GM12873 (cell line): ENCODE measurements around the gene SSBP2.

Experiments
- TF ChIP-seq, protein P1 (sequence below): IDR thresholded peaks from 2 replicates; pipeline ENCODE4 v1.5.1; 2012; ENCODE audit warnings: low read depth, mild to moderate bottlenecking, moderate library complexity, low read length, control low read depth; ENCODE audit not compliant: insufficient read depth; ENCODE audit errors: missing control alignments

Gene SSBP2

DNA sequence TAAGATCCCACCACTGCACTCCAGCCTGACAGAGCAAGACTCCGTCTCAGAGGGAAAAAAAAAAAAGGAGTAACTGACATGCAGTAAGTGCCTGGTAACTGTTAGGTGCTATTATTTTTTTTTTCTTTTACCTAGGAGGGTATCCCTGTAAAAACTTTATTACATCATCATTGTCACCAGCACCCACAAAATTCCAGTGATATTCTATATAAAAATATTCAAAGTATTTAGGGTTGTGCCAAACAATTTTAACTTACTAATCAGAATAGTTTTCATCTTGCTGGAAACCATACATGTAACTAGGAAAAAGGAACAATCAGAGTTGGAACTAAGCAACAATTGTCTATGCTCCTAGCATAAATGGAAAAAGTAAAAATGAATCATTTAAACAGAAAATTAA lies 112.4 kb downstream of the SSBP2 start:
- TF ChIP-seq, protein P1, sequence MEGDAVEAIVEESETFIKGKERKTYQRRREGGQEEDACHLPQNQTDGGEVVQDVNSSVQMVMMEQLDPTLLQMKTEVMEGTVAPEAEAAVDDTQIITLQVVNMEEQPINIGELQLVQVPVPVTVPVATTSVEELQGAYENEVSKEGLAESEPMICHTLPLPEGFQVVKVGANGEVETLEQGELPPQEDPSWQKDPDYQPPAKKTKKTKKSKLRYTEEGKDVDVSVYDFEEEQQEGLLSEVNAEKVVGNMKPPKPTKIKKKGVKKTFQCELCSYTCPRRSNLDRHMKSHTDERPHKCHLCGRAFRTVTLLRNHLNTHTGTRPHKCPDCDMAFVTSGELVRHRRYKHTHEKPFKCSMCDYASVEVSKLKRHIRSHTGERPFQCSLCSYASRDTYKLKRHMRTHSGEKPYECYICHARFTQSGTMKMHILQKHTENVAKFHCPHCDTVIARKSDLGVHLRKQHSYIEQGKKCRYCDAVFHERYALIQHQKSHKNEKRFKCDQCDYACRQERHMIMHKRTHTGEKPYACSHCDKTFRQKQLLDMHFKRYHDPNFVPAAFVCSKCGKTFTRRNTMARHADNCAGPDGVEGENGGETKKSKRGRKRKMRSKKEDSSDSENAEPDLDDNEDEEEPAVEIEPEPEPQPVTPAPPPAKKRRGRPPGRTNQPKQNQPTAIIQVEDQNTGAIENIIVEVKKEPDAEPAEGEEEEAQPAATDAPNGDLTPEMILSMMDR = no peak

GRCh38 chr5:81633891-81634290 lies 117.0 kb downstream of the SSBP2 start:
- TF ChIP-seq, protein P1 = no peak

- TF ChIP-seq, protein P1 = no peak
Measured at GRCh38 chr5:81633471-81633870, 117.4 kb downstream of the SSBP2 start.

DNA sequence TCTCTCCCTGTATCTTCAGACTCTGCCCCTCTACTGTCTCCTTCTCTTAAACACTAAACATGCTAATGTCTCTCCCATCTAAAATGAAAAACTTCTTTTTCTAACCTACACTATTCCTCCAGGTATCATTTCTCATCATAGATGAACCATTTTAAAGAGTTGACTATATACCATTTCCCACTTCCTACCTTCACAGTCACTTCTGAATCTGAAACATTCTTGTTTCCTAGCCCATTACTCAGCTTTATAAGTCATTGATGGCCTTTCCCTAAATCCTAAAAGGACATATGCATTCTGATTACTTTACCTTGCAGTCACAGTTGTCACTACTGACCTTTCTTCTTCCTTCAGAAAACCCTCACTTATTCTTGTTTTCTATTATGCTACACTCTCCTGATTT lies 118.2 kb downstream of the SSBP2 start:
- TF ChIP-seq, protein P1 = no peak

GRCh38 chr5:81631621-81632020 lies 119.3 kb downstream of the SSBP2 start:
- TF ChIP-seq, protein P1 = no peak

GRCh38 chr5:81631124-81631523 lies 119.8 kb downstream of the SSBP2 start:
- TF ChIP-seq, protein P1 = no peak

DNA sequence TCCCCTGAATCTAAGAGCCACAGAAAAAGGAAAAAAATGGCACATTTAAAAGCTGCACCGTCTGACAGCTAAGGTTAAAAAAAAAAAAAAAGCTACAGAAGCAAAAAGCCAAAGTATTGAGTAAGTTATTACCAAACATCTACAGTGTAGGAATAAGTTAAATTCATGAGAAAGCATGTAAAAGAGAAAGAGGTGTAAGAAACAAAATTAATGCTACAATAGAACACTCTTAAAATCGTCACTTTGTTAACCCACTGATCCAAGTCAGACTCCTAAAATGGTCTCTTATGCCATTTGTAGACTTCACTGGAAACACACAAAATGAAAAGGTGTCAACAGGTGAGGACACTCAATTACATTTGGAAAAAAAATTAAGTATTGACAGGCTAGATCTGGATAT lies 120.2 kb downstream of the SSBP2 start:
- TF ChIP-seq, protein P1 = no peak
